PC-3 (cell line): ENCODE data around the gene UBQLN3.

Experiments used
- CTCF ChIP-seq: fragments of 300-600 bp; sonication (generic); conservative IDR thresholded peaks from 2 replicates; pipeline ENCODE4 v1.5.1; 2017; ENCODE audit warnings: antibody characterized with exemption, low read depth, mild to moderate bottlenecking, low read length
- EZH2 ChIP-seq: fragments of 300-600 bp; sonication (generic); IDR thresholded peaks from one replicate; pipeline ENCODE4 v1.6.1; 2017; ENCODE audit warnings: antibody characterized with exemption, mild to moderate bottlenecking, low read length; ENCODE audit not compliant: unreplicated experiment
- EZH2phosphoT487 ChIP-seq: fragments of 300-600 bp; sonication (generic); IDR thresholded peaks from 2 replicates; pipeline ENCODE4 v1.6.1; 2018; ENCODE audit warnings: mild to moderate bottlenecking, antibody characterized with exemption, low read length, borderline replicate concordance

- TF ChIP-seq CTCF (no peak), EZH2 (no peak), EZH2phosphoT487 (no peak)
Observed at GRCh38 chr11:5489576-5490357, 20.0 kb downstream of the UBQLN3 start.
